Measurements from ENCODE around the gene PAPOLA.

Gene PAPOLA

GRCh38 chr14:96568621-96569020 is 66.4 kb downstream of the PAPOLA start:
- no peak for DNase-seq

- DNase-seq, result no peak
Observed at GRCh38 chr14:96571311-96571710, 69.1 kb downstream of the PAPOLA start.

- DNase-seq, result no peak
Observed at GRCh38 chr14:96573473-96574100, 71.4 kb downstream of the PAPOLA start.

- DNase-seq, result no peak
Observed at GRCh38 chr14:96574171-96574632, 72.0 kb downstream of the PAPOLA start.

- DNase-seq, result no peak
Observed at GRCh38 chr14:96574633-96575632, 72.8 kb downstream of the PAPOLA start.

- no peak for DNase-seq
Observed at GRCh38 chr14:96576359-96576758, 74.2 kb downstream of the PAPOLA start.

GRCh38 chr14:96576937-96577336 is 74.8 kb downstream of the PAPOLA start:
- no peak for DNase-seq

GRCh38 chr14:96578619-96579018 is 76.4 kb downstream of the PAPOLA start:
- no peak for DNase-seq

- DNase-seq, result no peak
Observed at GRCh38 chr14:96579358-96579757, 77.2 kb downstream of the PAPOLA start.

- DNase-seq, result no peak
Observed at GRCh38 chr14:96579855-96580254, 77.7 kb downstream of the PAPOLA start.

- DNase-seq, result no peak
Observed at GRCh38 chr14:96580566-96580965, 78.4 kb downstream of the PAPOLA start.

GRCh38 chr14:96581026-96581425 is 78.8 kb downstream of the PAPOLA start:
- no peak for DNase-seq

GRCh38 chr14:96581902-96582301 is 79.7 kb downstream of the PAPOLA start:
- DNase-seq, result no peak

- no peak for DNase-seq
Observed at GRCh38 chr14:96582411-96582961, 80.3 kb downstream of the PAPOLA start.

GRCh38 chr14:96582995-96583394 is 80.8 kb downstream of the PAPOLA start:
- no peak for DNase-seq

GRCh38 chr14:96583569-96584041 is 81.4 kb downstream of the PAPOLA start:
- DNase-seq, result no peak

- DNase-seq, result no peak
Observed at GRCh38 chr14:96584199-96584906, 82.2 kb downstream of the PAPOLA start.

GRCh38 chr14:96584907-96585671 is 82.9 kb downstream of the PAPOLA start:
- no peak for DNase-seq

- no peak for DNase-seq
Observed at GRCh38 chr14:96585672-96586013, 83.5 kb downstream of the PAPOLA start.

- DNase-seq, result no peak
Observed at GRCh38 chr14:96586056-96586455, 83.9 kb downstream of the PAPOLA start.

GRCh38 chr14:96586921-96587822 is 85.0 kb downstream of the PAPOLA start:
- DNase-seq, result no peak

Measured in activated naive CD4-positive, alpha-beta T cell treated with Interleukin-2 at 50 U/mL for 16 hours (primary cell).